Pancreas (tissue), 10 donors: ENCODE data around the gene PRDM5. TPM values are rescaled to one million over a fixed set of nuclear protein-coding genes. Genes with fewer than 3 reads are reported as not detected.

Experiments
- ATAC-seq, 4 donors: fragments of 200-7000 bp; cut with Tn5 transposase; one replicate each; pipeline versions ENCODE4 v1.8.0 to v1.9.1; 2020; ENCODE audit warnings: mild to moderate bottlenecking in 4 of 4, moderate library complexity in 4 of 4
- DNase-seq, 6 donors: peaks; one replicate each; pipeline ENCODE4 v3.0.0-alpha.2; 2020
- FAIRE-seq: peaks from 2 replicates; lab custom pipeline; 2012; peaks lifted over from hg19 to GRCh38; lab: Jason Lieb, UNC
- H3K27ac ChIP-seq, 4 donors: fragments of 200-600 bp; sonication (generic); 1 replicate in 3 of 4; 2 replicates in 1 of 4; pipeline versions ENCODE4 v1.5.0 to v1.8.0; 2020
- H3K27me3 ChIP-seq, 4 donors: fragments of 200-600 bp; one replicate each; pipeline ENCODE4 v1.8.0; 2021
- H3K36me3 ChIP-seq, 3 donors: fragments of 200-600 bp; sonication (generic) in 1 of 3; one replicate each; pipeline versions ENCODE4 v1.5.0 to v1.8.0; 2020 to 2021
- H3K4me1 ChIP-seq, 3 donors: fragments of 200-600 bp; one replicate each; pipeline ENCODE4 v1.8.0; 2021
- H3K4me3 ChIP-seq, 4 donors: fragments of 200-600 bp; sonication (generic) in 2 of 4; one replicate each; pipeline versions ENCODE4 v1.5.0 to v1.8.0; 2020 to 2021
- H3K9me3 ChIP-seq, 4 donors: fragments of 200-600 bp; one replicate each; pipeline ENCODE4 v1.8.0; 2021
- CTCF ChIP-seq, 4 donors: fragments of 200-600 bp; sonication (generic) in 3 of 4; IDR thresholded peaks; one replicate each; pipeline versions ENCODE4 v1.5.0 to v1.8.0; 2021; ENCODE audit warnings: antibody characterized with exemption in 4 of 4
- WGBS, 2 donors: extraction: QIAGEN DNeasy Blood & Tissue Kit; methylation state at CpG; one replicate each; pipeline ENCODE4 v1.1.7; 2013; 5-methylcytosine and 5-hydroxymethylcytosine counted together
- intact Hi-C, 3 donors: fragments of 100-400 bp; cut with DNase I; formaldehyde crosslinking; loops; one replicate each; pipeline versions ENCODE4 v1.11.1 to v1.14.2; 2022
- polyA plus RNA-seq, 2 donors: library from polyadenylated mRNA; stranded (reverse); fragments of 200-250 nt; gene quantifications; one replicate each; pipeline ENCODE4 v1.2.3, GENCODE V29; 2013
- total RNA-seq, 6 donors: library from RNA; stranded (reverse); fragmentation: NEBNext Ultra II Directional in 4 of 6; extraction: Animal tissue kit (Norgen Biotek cat#: 25700) in 4 of 6; gene quantifications; one replicate each; pipeline versions ENCODE4 v1.2.1 to v1.2.4, GENCODE V29; 2021 to 2023
- donor health status: healthy with polysubstance abuse.
- donor health status: DM: no; HTN: no; CAD: no; lungs with moderate emphysema.
- donor health status: DM: no; HTN: no; CAD: no.
- donor health status: control.
- donor health status: control.
- donor health status: Bipolar disorder and iron deficiency.
- donor health status: DM: yes; HTN: yes; CAD: no.
- donor health status: DM: no; HTN: no; CAD: no.
- donor health status: DM: no; HTN: no; CAD: no.
- donor health status: DM: yes; HTN: yes; CAD: no.

PRDM5 gene
- total and polyA plus RNA-seq, 8 donors, result 2.7 to 13.2 (median 9.5) TPM

DNA sequence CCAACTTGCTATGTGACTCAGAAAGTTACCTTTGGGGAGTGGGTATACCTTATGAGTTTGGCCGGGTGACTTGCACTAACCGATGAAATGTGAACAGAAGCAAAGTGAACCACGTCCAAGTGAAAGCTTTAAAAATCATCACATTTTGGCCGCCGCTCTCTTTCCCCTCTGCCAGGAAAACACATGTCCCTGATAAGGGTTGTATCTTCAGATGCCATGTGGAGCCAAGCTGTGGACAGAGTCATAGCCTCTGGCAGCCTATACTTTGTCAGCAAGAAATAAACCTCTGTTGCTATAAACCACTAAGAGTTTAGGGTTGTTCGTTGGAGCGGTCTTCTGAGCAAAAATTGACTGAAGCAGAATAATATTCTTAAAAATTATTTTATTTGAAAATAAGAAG is 92.3 kb downstream of the PRDM5 start:
- H3K4me1 ChIP-seq, result peaks cover 0 to 8% (median 8%) of the 10 kb centered on the region in 3 donors
- TF ChIP-seq CTCF (IDR thresholded peaks at IDR 0.05), result no peak
- ATAC-seq (peak in 3 of 4 donors; percentile 36 to 49 (median 45)), DNase-seq (no peak), FAIRE-seq (no peak)
- no peak overlapping the region for H3K27ac ChIP-seq
- no peaks in the 10 kb centered on the region for H3K9me3 ChIP-seq
- H3K36me3 ChIP-seq, result no peaks in the 10 kb centered on the region
- H3K4me3 ChIP-seq, result no peak overlapping the region
- intact Hi-C loops, result no loop called here
- 64 to 73% methylated on average over 7 of the region's 7 CpGs for WGBS, 2 donors
- H3K27me3 ChIP-seq, result no peaks in the 10 kb centered on the region

- FAIRE-seq (no peak), DNase-seq (no peak), ATAC-seq (peak in 3 of 4 donors; percentile 35 to 53 (median 52))
- Histone ChIP-seq H3K9me3 (no peaks in the 10 kb centered on the region), H3K27me3 (no peaks in the 10 kb centered on the region), H3K36me3 (no peaks in the 10 kb centered on the region), H3K4me1 (peaks cover 0 to 8% (median 8%) of the 10 kb centered on the region in 3 donors), H3K4me3 (no peak overlapping the region), H3K27ac (no peak overlapping the region)
- 37 to 39% methylated on average over 4 of the region's 4 CpGs for WGBS, 2 donors
- intact Hi-C loops, result no loop called here
- TF ChIP-seq CTCF (IDR thresholded peaks at IDR 0.05), result no peak
Observed at GRCh38 chr4:120829113-120829831, 93.3 kb downstream of the PRDM5 start.

DNA sequence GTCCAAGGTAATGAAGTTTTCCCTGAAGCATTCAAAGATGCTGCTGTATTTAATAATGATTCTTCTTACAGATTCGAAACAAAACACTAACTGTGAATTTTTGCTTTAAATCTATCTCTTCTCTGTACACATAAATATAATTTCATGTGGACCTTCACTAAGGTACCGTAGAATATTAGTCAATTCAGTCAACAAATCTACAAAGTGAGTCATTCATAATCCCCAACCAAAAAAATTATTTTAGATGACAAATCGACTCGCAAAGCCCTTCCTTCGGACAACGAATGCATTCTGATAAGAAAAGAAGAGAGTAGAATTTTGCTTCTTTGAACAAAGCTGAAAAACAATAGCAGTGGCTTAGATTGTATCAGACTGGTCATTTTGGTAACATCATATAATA is 95.7 kb downstream of the PRDM5 start:
- no peaks in the 10 kb centered on the region for H3K36me3 ChIP-seq
- peaks cover 0 to 8% (median 8%) of the 10 kb centered on the region in 3 donors for H3K4me1 ChIP-seq
- DNase-seq (no peak), FAIRE-seq (no peak), ATAC-seq (no peak)
- 94 to 95% methylated on average over 6 of the region's 6 CpGs for WGBS, 2 donors
- H3K27me3 ChIP-seq, result no peaks in the 10 kb centered on the region
- H3K27ac ChIP-seq, result no peak overlapping the region
- H3K9me3 ChIP-seq, result no peaks in the 10 kb centered on the region
- intact Hi-C loops, result no loop called here
- H3K4me3 ChIP-seq, result no peak overlapping the region
- TF ChIP-seq CTCF (IDR thresholded peaks at IDR 0.05), result no peak

DNA sequence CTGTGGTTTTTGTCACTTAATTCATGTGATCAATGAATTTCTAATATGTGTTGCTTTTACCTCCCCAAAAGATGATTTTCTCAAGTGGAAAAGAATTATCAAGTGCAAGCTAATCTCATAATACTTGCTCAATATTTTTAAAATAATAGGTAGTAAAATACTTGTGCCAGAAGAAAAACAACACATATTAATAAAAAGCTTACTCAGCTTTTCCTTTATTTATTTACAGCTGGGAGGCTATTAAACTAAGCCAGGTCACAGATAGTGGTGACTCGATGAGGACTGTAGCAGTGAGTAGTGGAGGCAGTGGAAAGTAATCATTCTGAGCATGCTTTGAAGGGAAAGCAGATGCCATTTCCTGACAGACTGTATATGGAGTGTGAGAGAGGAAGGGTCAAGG is 96.1 kb downstream of the PRDM5 start:
- Histone ChIP-seq H3K27ac (no peak overlapping the region), H3K4me3 (no peak overlapping the region), H3K4me1 (peaks cover 0 to 8% (median 8%) of the 10 kb centered on the region in 3 donors), H3K27me3 (no peaks in the 10 kb centered on the region), H3K36me3 (no peaks in the 10 kb centered on the region), H3K9me3 (no peaks in the 10 kb centered on the region)
- FAIRE-seq (no peak), DNase-seq (no peak), ATAC-seq (no peak)
- TF ChIP-seq CTCF (IDR thresholded peaks at IDR 0.05), result no peak
- WGBS, 2 donors, result 35 to 55% methylated on average over 1 of the region's 1 CpG
- intact Hi-C loops, result no loop called here

DNA sequence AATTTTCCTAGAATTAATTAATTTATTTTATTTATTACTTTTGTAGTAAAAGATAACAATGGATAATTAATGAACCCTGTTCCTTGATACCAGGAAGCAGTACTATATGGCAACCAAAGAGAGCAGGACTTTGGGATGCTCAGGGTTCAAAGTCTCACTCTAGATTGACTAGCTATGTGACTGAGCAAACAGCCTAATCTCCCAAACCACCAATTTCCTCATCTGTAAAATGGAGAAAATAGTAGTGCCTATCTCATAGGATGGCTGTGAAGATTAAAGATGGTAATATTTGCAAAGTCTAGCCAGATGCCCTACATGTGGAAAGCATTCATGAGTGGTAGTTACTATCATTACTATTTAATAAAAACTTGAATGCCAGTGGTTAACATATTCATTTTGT is 97.6 kb downstream of the PRDM5 start:
- no peak overlapping the region for H3K4me3 ChIP-seq
- H3K36me3 ChIP-seq, result no peaks in the 10 kb centered on the region
- peaks cover 0 to 8% (median 8%) of the 10 kb centered on the region in 3 donors for H3K4me1 ChIP-seq
- FAIRE-seq (no peak), ATAC-seq (peak in 1 of 4 donors; percentile 25), DNase-seq (no peak)
- no peaks in the 10 kb centered on the region for H3K27me3 ChIP-seq
- no peaks in the 10 kb centered on the region for H3K9me3 ChIP-seq
- intact Hi-C loops, result no loop called here
- no peak for TF ChIP-seq CTCF (IDR thresholded peaks at IDR 0.05)
- H3K27ac ChIP-seq, result no peak overlapping the region
